SH-SY5Y (cell line): ENCODE data around the gene CTNNA1.

Experiments
- GATA2 ChIP-seq: IDR thresholded peaks from 2 replicates; pipeline ENCODE4 v1.6.1; 2011; ENCODE audit warnings: mild to moderate bottlenecking, low read depth, low read length
- GATA3 ChIP-seq: IDR thresholded peaks from 2 replicates; pipeline ENCODE4 v1.6.1; 2011; ENCODE audit warnings: low read depth, mild to moderate bottlenecking, low read length, moderate library complexity

DNA sequence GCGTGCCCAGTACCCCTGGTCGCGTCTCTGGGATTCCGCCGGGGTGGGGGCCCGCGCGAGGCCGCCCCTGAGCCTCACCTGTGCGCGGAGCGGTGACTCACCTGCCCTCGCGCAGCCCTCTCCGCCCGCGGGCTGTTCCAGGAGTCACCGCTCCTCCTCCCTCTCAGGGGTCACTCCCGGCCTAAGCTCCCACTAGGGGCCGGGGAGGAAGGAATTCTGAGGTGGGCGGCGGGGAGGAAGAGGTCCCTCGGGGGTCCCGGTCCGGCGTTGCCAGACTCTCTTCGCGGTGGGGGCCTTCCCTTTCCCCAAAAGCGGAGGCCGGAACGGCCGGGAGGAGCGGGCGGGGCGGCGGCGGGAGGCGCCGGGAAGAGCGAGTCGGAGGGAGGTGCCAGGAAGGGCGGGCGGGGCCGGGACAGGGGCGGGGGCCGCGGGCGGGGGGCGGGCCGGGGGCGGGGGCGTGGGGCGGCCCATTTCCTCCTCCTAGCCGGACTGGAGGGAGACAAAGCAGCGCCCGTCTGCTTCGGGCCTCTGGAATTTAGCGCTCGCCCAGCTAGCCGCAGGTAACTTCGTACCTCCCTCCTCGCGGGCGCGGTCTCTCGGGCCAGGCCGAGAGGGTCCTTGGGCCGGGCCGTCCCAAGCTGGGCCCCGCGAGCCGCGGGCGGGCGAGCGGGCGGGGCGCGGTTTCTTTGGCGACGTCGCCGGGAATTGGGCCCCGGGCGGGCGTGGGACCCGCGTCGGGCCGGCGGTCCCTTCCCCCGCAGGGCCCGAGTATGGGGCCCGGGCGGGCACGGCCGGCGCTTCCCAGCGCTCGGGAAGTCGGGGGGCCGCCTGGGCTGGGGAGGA is at the start of gene CTNNA1:
- TF ChIP-seq GATA3 (no peak), GATA2 (no peak)
